Esophagus squamous epithelium (tissue), 4 donors: ENCODE results near the gene RCC1.

ENCODE experiments used
- CTCF ChIP-seq, 6 experiments: fragments of 450-650 bp in 4 of 6; fragments of 200-600 bp in 2 of 6; sonication (generic) in 2 of 6; IDR thresholded peaks; one replicate each; pipeline ENCODE4 v1.5.1; 2016 to 2019; ENCODE audit warnings: antibody characterized with exemption in 6 of 6, mild to moderate bottlenecking in 4 of 6, moderate library complexity in 4 of 6
- POLR2A ChIP-seq, 4 donors: fragments of 450-650 bp; IDR thresholded peaks; one replicate each; pipeline ENCODE4 v1.6.1; 2017; ENCODE audit warnings: antibody characterized with exemption in 4 of 4, mild to moderate bottlenecking in 4 of 4, moderate library complexity in 3 of 4

- TF ChIP-seq POLR2A (IDR thresholded peaks at IDR 0.05) (no peak), CTCF (IDR thresholded peaks at IDR 0.05) (no peak)
These were observed 1.0 kb downstream of the RCC1 start for GRCh38 chr1:28506907-28507246.
